Smooth muscle cell (in vitro differentiated cells): ENCODE data around the gene TRPM8. TPM values are rescaled to one million over a fixed set of nuclear protein-coding genes. Genes with fewer than 3 reads are reported as not detected.

Experiments
- DNase-seq: peaks from one replicate; lab custom pipeline; 2025; ENCODE audit not compliant: unreplicated experiment; lab: John Stamatoyannopoulos, UW
- H2AFZ ChIP-seq: fragments of 200-600 bp; sonication (generic); 2 replicates; pipeline ENCODE4 v1.6.0; 2016; ENCODE audit warnings: antibody characterized with exemption, low read depth, mild to moderate bottlenecking
- H3F3A ChIP-seq: fragments of 200-600 bp; sonication (generic); 2 replicates; pipeline ENCODE4 v1.6.0; 2017; ENCODE audit warnings: antibody characterized with exemption, low read depth
- H3K27ac ChIP-seq: fragments of 200-600 bp; sonication (generic); 2 replicates; pipeline ENCODE4 v1.5.1; 2016; ENCODE audit warnings: low read depth, mild to moderate bottlenecking
- H3K27me3 ChIP-seq: fragments of 200-600 bp; sonication (generic); 2 replicates; pipeline ENCODE4 v1.6.1; 2016; ENCODE audit warnings: low read depth, mild to moderate bottlenecking
- H3K36me3 ChIP-seq: fragments of 200-600 bp; sonication (generic); 2 replicates; pipeline ENCODE4 v1.5.1; 2016; ENCODE audit warnings: low read depth
- H3K4me1 ChIP-seq: fragments of 200-600 bp; sonication (generic); 2 replicates; pipeline ENCODE4 v1.5.1; 2016; ENCODE audit warnings: low read depth
- H3K4me2 ChIP-seq: fragments of 200-600 bp; sonication (generic); 2 replicates; pipeline ENCODE4 v1.6.0; 2016; ENCODE audit warnings: mild to moderate bottlenecking
- H3K4me3 ChIP-seq: fragments of 200-600 bp; sonication (generic); 2 replicates; pipeline ENCODE4 v1.5.1; 2016; ENCODE audit warnings: mild to moderate bottlenecking
- H3K79me2 ChIP-seq: fragments of 200-600 bp; sonication (generic); 2 replicates; pipeline ENCODE4 v1.6.0; 2016; ENCODE audit warnings: low read depth, mild to moderate bottlenecking
- H3K9ac ChIP-seq: fragments of 200-600 bp; sonication (generic); 2 replicates; pipeline ENCODE4 v1.6.0; 2016; ENCODE audit warnings: low read depth
- H3K9me3 ChIP-seq: fragments of 200-600 bp; sonication (generic); replicated peaks from 2 replicates; pipeline ENCODE4 v1.5.1; 2016; ENCODE audit warnings: low read depth
- H4K20me1 ChIP-seq: fragments of 200-600 bp; sonication (generic); 2 replicates; pipeline ENCODE4 v1.6.0; 2016; ENCODE audit warnings: low read depth
- WGBS: methylation state at CpG from one replicate; pipeline ENCODE4 v1.1.7; 2016; ENCODE audit warnings: low lambda C conversion rate; 5-methylcytosine and 5-hydroxymethylcytosine counted together
- polyA plus RNA-seq: library from polyadenylated mRNA; unstranded; fragments of >200 nt; fragmentation: Nextera tagmentation; extraction: Ambion mirVana; gene quantifications from 2 replicates; pipeline ENCODE4 v1.2.1, GENCODE V29; 2016
- total RNA-seq: library from RNA; depleted of rRNA; stranded (reverse); fragments of >200 nt; gene quantifications from 2 replicates; pipeline ENCODE4 v1.2.3, GENCODE V29; 2014
- TF ChIP-seq, protein P1 (sequence below): fragments of 200-600 bp; sonication (generic); IDR thresholded peaks from 2 replicates; pipeline ENCODE4 v1.5.1; 2017; ENCODE audit warnings: borderline replicate concordance, mild to moderate bottlenecking, antibody characterized with exemption; ENCODE audit not compliant: insufficient read depth, poor library complexity, severe bottlenecking

The TRPM8 gene
- total and polyA plus RNA-seq, 2 experiments from 2014 or later, result not detected

DNA sequence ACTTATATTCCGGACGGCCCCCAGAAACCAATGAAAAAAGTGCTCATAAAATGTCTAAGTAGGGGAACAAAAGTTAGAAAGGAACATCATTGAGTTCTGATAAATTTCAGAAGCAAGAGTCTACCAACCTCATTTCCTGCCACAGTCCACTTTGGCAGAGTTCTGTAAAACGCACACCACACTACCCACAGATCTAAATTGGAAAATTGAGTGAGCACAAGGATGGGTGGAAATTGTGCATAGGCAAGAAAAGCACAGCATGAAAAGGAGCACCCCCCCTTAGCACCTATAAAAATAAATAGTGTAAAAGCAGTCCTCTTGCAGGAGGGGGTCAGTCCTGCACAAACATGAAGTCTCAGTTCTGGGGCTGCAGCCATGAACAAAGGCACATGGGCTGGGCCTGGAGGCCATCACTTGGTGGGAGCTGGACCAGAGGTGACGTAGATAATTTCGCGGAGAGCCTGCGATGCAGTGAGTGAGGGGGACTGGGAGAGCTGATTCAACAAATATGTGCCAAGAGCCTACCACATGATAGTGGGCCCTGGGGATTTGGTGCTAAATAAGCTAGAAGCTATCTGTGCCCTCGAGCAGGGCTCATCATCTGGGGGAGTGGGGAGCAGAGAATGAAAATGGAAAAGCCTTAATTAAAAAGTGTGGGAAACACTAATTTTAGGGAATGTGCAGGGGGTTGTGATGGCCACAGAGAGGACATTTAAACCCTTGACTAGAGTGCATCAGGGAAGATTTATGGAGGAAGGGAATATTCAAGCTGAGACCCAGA lies 84.4 kb downstream of the TRPM8 start:
- no peaks in the 10 kb centered on the region for H4K20me1 ChIP-seq
- no peak overlapping the region for H3K9ac ChIP-seq
- H3K9me3 ChIP-seq, result no peaks in the 10 kb centered on the region
- no peak overlapping the region for H3K4me3 ChIP-seq
- H2AFZ ChIP-seq, result no peak overlapping the region
- TF ChIP-seq, protein P1, sequence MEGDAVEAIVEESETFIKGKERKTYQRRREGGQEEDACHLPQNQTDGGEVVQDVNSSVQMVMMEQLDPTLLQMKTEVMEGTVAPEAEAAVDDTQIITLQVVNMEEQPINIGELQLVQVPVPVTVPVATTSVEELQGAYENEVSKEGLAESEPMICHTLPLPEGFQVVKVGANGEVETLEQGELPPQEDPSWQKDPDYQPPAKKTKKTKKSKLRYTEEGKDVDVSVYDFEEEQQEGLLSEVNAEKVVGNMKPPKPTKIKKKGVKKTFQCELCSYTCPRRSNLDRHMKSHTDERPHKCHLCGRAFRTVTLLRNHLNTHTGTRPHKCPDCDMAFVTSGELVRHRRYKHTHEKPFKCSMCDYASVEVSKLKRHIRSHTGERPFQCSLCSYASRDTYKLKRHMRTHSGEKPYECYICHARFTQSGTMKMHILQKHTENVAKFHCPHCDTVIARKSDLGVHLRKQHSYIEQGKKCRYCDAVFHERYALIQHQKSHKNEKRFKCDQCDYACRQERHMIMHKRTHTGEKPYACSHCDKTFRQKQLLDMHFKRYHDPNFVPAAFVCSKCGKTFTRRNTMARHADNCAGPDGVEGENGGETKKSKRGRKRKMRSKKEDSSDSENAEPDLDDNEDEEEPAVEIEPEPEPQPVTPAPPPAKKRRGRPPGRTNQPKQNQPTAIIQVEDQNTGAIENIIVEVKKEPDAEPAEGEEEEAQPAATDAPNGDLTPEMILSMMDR, result no peak
- no peak for DNase-seq
- no peaks in the 10 kb centered on the region for H3F3A ChIP-seq
- H3K79me2 ChIP-seq, result no peaks in the 10 kb centered on the region
- WGBS, result 92% methylated on average over 8 of the region's 8 CpGs
- no peak overlapping the region for H3K27ac ChIP-seq
- H3K4me1 ChIP-seq, result peaks cover 8% of the 10 kb centered on the region
- H3K27me3 ChIP-seq, result peaks cover 9% of the 10 kb centered on the region
- no peak overlapping the region for H3K4me2 ChIP-seq
- H3K36me3 ChIP-seq, result no peaks in the 10 kb centered on the region

DNA sequence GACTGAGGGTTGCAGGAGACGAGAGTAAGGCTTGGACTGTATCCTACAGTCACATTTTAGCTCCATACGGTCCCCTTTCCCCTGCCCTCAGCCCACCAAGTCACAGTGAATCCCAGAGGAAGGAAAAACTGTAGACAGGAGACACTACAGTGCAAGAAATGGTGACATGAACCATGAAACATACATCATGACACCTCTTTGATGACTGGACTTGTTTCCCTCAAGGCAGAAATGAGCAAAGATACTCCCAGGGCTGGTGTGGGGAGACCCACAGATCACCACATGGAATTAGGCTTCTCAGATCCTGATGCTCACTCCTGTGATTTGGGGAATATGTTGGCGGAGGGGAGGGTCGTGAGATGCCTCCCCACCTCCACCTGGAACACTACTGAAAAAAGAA lies 85.1 kb downstream of the TRPM8 start:
- TF ChIP-seq, protein P1, result no peak
- WGBS, result 84% methylated on average over 4 of the region's 4 CpGs
- H3K79me2 ChIP-seq, result no peaks in the 10 kb centered on the region
- no peak for DNase-seq
- no peaks in the 10 kb centered on the region for H3K9me3 ChIP-seq
- H3K4me3 ChIP-seq, result no peak overlapping the region
- H3K9ac ChIP-seq, result no peak overlapping the region
- no peak overlapping the region for H3K4me2 ChIP-seq
- H2AFZ ChIP-seq, result no peak overlapping the region
- H3K4me1 ChIP-seq, result peaks cover 8% of the 10 kb centered on the region
- peaks cover 10% of the 10 kb centered on the region for H3K27me3 ChIP-seq
- H3F3A ChIP-seq, result no peaks in the 10 kb centered on the region
- H4K20me1 ChIP-seq, result no peaks in the 10 kb centered on the region
- H3K36me3 ChIP-seq, result no peaks in the 10 kb centered on the region
- no peak overlapping the region for H3K27ac ChIP-seq

DNA sequence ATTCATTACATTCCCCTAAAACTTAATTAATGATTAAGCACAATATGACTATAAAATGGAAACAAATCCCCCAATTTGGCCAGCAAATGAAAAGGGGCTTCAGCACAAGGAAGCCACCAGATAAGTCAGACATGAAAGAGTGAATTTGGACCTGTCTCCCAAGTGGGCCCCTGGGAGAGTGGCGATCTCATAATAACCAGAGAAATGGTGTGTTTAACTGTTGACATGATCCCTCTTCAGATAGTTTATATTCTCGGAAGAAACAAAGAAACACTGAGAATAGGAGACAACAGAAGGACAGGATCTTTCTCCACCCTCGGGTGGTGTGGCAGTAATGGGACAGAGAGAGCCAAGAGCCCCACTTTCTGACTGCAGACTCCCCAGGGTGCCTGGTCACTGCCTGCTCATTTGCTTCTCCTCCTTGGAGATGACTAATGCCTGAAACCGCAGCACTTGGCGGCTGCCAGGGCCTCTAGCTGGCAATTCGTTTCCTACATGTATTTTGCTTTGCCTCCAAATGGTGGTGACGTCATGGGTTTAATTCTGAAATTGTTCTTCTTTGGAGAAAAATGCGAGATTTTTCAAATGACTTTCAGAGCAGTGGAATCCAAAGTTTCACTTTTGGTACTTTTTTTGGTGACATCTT lies 86.9 kb downstream of the TRPM8 start:
- H3K27ac ChIP-seq, result no peak overlapping the region
- H3K4me1 ChIP-seq, result peaks cover 8% of the 10 kb centered on the region

More for the DNA sequence above, 86.9 kb downstream of the TRPM8 start:
- Histone ChIP-seq H3K36me3 (no peaks in the 10 kb centered on the region), H4K20me1 (no peaks in the 10 kb centered on the region), H3K9me3 (no peaks in the 10 kb centered on the region), H3K4me3 (no peak overlapping the region), H3F3A (no peaks in the 10 kb centered on the region), H3K79me2 (no peaks in the 10 kb centered on the region), H2AFZ (no peak overlapping the region), H3K4me2 (no peak overlapping the region), H3K27me3 (peaks cover 22% of the 10 kb centered on the region), H3K9ac (no peak overlapping the region)
- 44% methylated on average over 8 of the region's 8 CpGs for WGBS
- TF ChIP-seq, protein P1, result no peak
- no peak for DNase-seq
